Effector memory CD4-positive, alpha-beta T cell (primary cell): ENCODE measurements around the gene XIRP1.

Source experiments
- DNase-seq, 3 donors: peaks; one replicate each; pipeline ENCODE4 v3.0.0-alpha.2; 2020
- H3K27ac ChIP-seq: 2 replicates; pipeline ENCODE4 v1.7.0; 2013; ENCODE audit warnings: mild to moderate bottlenecking, low read length, moderate library complexity; ENCODE audit not compliant: insufficient read depth, poor library complexity, severe bottlenecking
- H3K27me3 ChIP-seq: replicated peaks from 2 replicates; pipeline ENCODE4 v1.7.0; 2013; ENCODE audit warnings: mild to moderate bottlenecking, low read length; ENCODE audit not compliant: insufficient read depth, control insufficient read depth, poor library complexity, severe bottlenecking
- H3K36me3 ChIP-seq: 2 replicates; pipeline ENCODE4 v1.7.0; 2013; ENCODE audit warnings: mild to moderate bottlenecking, low read length, moderate library complexity; ENCODE audit not compliant: control insufficient read depth, insufficient read depth
- H3K4me1 ChIP-seq: 2 replicates; pipeline ENCODE4 v1.7.0; 2013; ENCODE audit warnings: low read length, mild to moderate bottlenecking; ENCODE audit not compliant: control insufficient read depth, insufficient read depth, poor library complexity, severe bottlenecking
- H3K4me3 ChIP-seq: 2 replicates; pipeline ENCODE4 v1.7.0; 2013; ENCODE audit warnings: low read length, low read depth, mild to moderate bottlenecking; ENCODE audit not compliant: insufficient read depth, poor library complexity, severe bottlenecking
- H3K9me3 ChIP-seq: 2 replicates; pipeline ENCODE4 v1.7.0; 2013; ENCODE audit warnings: mild to moderate bottlenecking, low read length, moderate library complexity; ENCODE audit not compliant: control insufficient read depth

Gene XIRP1

GRCh38 chr3:39209329-39209970 is 17.1 kb upstream of the XIRP1 start:
- Histone ChIP-seq H3K4me3 (no peak overlapping the region), H3K27me3 (no peaks in the 10 kb centered on the region), H3K36me3 (no peaks in the 10 kb centered on the region), H3K9me3 (no peaks in the 10 kb centered on the region), H3K4me1 (no peaks in the 10 kb centered on the region), H3K27ac (no peak overlapping the region)
- DNase-seq = no peak

- Histone ChIP-seq H3K4me3 (no peak overlapping the region), H3K36me3 (no peaks in the 10 kb centered on the region), H3K27ac (no peak overlapping the region), H3K9me3 (no peaks in the 10 kb centered on the region), H3K27me3 (no peaks in the 10 kb centered on the region), H3K4me1 (no peaks in the 10 kb centered on the region)
- peak in 1 of 3 donors; percentile 20 for DNase-seq
Observed at GRCh38 chr3:39208463-39209055, 16.2 kb upstream of the XIRP1 start.

GRCh38 chr3:39207361-39208186 is 15.2 kb upstream of the XIRP1 start:
- Histone ChIP-seq H3K4me1 (no peaks in the 10 kb centered on the region), H3K27ac (no peak overlapping the region), H3K27me3 (no peaks in the 10 kb centered on the region), H3K4me3 (no peak overlapping the region), H3K9me3 (no peaks in the 10 kb centered on the region), H3K36me3 (no peaks in the 10 kb centered on the region)
- no peak for DNase-seq

GRCh38 chr3:39205919-39206516 is 13.6 kb upstream of the XIRP1 start:
- Histone ChIP-seq H3K9me3 (no peaks in the 10 kb centered on the region), H3K36me3 (no peaks in the 10 kb centered on the region), H3K4me3 (no peak overlapping the region), H3K27ac (no peak overlapping the region), H3K27me3 (no peaks in the 10 kb centered on the region), H3K4me1 (no peaks in the 10 kb centered on the region)
- DNase-seq = no peak

GRCh38 chr3:39205131-39205530 is 12.7 kb upstream of the XIRP1 start:
- Histone ChIP-seq H3K27me3 (no peaks in the 10 kb centered on the region), H3K4me3 (no peak overlapping the region), H3K27ac (no peak overlapping the region), H3K9me3 (no peaks in the 10 kb centered on the region), H3K4me1 (no peaks in the 10 kb centered on the region), H3K36me3 (no peaks in the 10 kb centered on the region)
- DNase-seq = no peak

GRCh38 chr3:39203860-39204259 is 11.5 kb upstream of the XIRP1 start:
- Histone ChIP-seq H3K36me3 (no peaks in the 10 kb centered on the region), H3K27ac (no peak overlapping the region), H3K27me3 (no peaks in the 10 kb centered on the region), H3K4me1 (no peaks in the 10 kb centered on the region), H3K4me3 (no peak overlapping the region), H3K9me3 (no peaks in the 10 kb centered on the region)
- DNase-seq = no peak

- Histone ChIP-seq H3K27me3 (no peaks in the 10 kb centered on the region), H3K4me1 (no peaks in the 10 kb centered on the region), H3K4me3 (no peak overlapping the region), H3K9me3 (no peaks in the 10 kb centered on the region), H3K27ac (no peak overlapping the region), H3K36me3 (no peaks in the 10 kb centered on the region)
- no peak for DNase-seq
Observed at GRCh38 chr3:39203402-39203801, 11.0 kb upstream of the XIRP1 start.

- DNase-seq = no peak
- H3K36me3 ChIP-seq = no peaks in the 10 kb centered on the region
Observed at GRCh38 chr3:39202094-39202493, 9.7 kb upstream of the XIRP1 start.

GRCh38 chr3:39196671-39197356 is 4.4 kb upstream of the XIRP1 start:
- no peak for DNase-seq
- H3K36me3 ChIP-seq = no peaks in the 10 kb centered on the region
- no peak overlapping the region for H3K4me3 ChIP-seq
- no peaks in the 10 kb centered on the region for H3K9me3 ChIP-seq
- no peaks in the 10 kb centered on the region for H3K4me1 ChIP-seq
- no peak overlapping the region for H3K27ac ChIP-seq
- H3K27me3 ChIP-seq = no peaks in the 10 kb centered on the region

More at GRCh38 chr3:39202094-39202493, 9.7 kb upstream of the XIRP1 start:
- no peaks in the 10 kb centered on the region for H3K9me3 ChIP-seq
- no peaks in the 10 kb centered on the region for H3K4me1 ChIP-seq
- no peak overlapping the region for H3K27ac ChIP-seq
- no peaks in the 10 kb centered on the region for H3K27me3 ChIP-seq
- H3K4me3 ChIP-seq = no peak overlapping the region
